Activated T-cell treated with anti-CD3 and anti-CD28 coated beads, Interleukin-2, amount 50 U/mL, for 1 hour (primary cell): ENCODE results near the gene FOCAD.
"Not testable (repeated sequence)": the region's sequence is repeated elsewhere in the genome, so short reads cannot be mapped to it uniquely, and the experiment has no call there.

Source experiments
- DNase-seq: peaks from one replicate; pipeline ENCODE4 v3.0.0-alpha.2; 2020

Gene FOCAD, protein sequence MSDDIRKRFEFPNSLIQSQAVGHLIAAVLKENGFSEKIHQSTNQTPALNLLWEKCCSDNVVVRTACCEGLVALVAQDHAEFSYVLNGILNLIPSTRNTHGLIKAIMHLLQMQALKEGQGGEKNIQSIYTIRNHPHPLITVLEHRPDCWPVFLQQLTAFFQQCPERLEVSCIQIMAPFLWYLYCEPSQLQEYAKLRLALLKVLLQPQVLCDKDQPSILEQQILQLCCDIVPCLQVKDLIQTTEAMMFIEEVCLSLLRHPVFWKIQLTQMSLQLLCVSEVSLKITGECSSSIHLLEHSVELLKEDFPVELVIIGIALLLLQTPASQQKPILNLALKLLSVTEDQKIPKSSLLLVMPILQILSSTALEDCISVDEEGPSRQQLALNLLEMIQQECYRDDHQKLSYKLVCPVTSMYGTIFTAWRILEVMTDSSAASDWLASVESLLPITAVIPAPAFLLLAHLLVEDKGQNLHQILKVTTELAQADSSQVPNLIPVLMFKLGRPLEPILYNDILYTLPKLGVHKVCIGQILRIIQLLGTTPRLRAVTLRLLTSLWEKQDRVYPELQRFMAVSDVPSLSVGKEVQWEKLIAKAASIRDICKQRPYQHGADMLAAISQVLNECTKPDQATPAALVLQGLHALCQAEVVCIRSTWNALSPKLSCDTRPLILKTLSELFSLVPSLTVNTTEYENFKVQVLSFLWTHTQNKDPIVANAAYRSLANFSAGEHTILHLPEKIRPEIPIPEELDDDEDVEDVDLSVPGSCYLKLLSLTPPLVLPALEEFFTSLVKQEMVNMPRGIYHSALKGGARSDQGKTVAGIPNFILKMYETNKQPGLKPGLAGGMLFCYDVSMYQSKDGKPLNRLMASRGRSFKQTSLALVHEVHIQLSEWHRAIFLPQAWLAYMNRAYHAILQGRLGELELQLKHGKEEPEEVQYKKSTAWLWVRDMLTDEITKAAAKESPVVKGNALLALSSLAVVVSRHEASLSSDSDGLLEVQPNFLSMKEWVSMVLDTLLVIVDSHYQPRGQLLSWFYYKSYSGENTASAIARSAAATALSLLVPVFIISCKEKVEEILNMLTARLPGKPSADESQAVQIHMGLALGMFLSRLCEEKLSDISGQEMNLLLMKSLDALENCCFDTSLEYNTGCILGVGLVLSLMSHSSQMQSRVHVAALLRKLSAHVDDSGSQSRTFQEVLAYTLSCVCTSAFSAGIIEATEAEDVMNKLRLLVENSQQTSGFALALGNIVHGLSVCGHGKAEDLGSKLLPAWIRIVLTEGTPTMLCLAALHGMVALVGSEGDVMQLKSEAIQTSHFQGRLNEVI (N-terminal part only)

DNA sequence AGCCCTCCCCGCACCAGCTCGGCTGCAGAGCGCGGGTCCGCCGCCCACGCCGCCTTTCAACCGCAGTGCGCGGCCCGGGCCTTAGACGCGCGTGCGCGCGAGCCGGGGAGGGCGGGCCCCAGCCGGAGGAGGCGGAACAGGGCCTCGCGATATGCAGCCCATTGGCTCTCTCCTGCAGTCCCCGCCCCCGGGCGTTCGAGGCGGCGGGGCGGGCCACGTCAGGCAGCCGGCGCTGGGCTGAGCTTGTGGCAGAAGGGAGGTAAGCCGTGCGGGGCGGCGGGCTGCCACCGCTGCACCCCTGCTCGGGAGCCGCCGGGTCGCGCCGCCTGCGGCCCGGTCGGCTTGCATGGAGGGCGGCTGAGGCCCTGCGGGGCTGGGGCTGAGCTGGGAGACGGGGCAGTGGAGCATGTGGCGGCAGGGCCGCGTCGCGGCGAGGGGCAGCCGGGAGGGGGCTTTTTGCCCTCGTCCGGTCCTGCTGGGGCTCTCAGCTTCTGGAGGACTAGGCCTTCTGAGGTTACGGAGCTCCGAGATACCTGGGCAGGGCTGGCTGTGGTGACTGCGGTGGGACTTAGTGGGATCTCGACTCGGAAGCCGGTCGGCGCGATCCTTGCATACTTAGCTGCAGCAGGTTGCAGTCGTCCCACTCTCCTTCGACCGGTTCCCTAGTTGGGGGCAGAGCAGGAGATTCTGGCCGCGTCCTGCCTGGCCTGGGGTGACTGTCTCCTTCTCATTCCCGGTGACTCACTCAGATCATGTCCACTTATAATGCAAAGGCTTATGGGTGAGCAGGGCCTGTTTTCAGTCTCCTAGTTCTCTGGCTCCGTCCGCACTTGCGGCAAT lies at the start of gene FOCAD:
Gene FOCAD, plus strand, starts transcription at position 225 of the 840 bp plus-strand sequence. CDS start 31,095 bp downstream, outside the sequence.
- peak; percentile 97 for DNase-seq

DNA sequence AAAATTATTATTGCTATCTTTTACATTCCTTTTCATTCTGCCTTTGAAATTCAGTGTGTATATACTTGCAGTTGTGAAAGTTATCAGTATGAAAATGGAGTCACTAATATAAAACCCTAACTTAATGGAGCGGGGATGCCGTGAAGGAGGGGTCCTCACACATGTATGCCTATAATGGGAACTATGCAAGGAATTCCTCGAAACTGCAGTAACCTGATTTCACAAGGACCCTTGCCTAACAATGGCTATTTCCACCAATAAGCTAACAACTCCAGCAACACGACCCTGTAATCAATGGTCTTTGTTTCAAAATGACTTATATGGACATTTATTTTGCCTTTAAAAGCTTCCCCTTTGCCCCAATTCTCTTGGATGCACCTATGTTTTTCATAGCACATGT lies 49.2 kb upstream of the FOCAD start:
- DNase-seq = no peak

DNA sequence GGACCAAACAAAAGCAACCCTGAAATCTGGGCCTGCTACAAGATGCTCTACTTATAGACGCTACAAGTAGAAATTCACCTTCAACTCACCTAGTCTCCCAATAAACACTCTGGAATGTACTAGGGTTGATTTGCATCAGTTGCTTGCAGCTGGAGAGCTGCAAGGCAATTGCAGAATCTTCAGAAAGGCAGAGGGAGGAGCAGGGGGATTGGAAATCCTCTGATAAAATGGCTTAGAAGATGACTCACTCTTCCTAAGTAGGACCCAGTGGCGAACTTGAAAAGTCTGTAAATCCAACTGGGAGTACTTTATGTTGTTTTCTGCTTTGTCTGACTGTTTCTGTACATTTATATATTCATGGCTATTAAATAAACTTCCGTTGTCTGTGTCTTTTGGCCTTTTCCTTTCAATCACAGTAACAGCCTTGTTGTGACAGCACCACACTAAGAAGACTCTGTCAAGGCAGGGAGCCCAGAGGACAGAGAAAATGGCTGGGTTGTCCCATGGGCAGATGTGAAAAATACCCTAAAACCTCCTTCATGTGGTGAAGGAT lies 47.1 kb upstream of the FOCAD start:
- DNase-seq = no peak

DNA sequence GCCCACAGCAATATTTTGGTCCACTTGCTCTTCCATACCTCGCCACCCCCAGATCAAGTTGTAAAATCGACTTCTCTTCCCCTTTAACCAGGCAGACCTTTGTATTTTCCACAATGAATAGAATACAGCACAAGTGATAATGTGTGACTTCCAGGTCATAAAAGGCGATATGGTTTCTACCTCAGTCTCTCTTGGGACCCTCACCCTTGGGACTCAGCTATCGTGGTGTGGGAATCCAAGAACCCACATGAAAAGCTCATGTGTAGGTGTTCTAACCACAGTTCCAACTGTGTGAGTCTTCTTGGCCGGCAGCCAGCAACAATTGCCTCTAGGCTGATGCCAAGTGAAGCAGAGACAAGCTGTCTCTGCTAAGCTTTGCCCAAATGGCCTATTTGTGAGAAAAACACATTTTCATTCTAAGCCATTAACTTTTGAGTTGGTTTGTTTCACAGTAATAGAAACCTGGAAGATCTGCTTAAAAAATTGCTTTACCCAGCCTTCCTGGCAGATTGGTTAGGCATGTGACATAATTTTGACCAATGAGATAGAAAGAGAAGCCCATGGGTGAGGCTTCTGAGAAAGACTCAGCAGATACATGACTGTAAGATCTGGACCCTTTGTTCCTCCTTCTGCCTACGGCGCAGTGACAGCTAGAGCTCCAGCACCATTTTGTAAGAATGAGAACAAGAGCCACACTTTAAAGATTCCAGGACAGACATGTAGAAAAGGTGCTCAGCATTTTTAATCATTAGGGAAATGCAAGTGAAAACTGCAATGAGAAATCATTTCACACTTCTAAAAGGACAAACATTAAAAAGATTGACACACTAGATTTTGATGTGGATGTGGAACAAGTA lies 43.5 kb upstream of the FOCAD start:
- DNase-seq = peak; percentile 79

DNA sequence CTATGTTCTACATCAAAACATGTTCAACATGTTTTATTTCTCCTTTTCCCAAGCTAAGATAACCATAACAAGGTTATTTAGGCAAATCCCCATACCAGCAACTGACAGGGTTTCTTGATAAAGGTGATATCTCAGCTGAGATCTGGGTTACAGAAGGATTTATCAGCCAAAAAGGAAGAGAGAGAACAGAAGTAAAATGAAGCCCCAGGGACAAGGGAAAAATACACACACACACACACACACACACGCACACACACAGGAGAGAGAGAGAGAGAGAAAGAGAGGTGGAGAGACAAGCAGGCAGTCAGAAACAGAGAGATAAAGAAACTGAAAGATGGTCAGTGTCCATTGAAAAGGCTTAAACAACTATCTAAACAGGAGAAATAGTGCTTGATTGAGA lies 42.0 kb upstream of the FOCAD start:
- no peak for DNase-seq

DNA sequence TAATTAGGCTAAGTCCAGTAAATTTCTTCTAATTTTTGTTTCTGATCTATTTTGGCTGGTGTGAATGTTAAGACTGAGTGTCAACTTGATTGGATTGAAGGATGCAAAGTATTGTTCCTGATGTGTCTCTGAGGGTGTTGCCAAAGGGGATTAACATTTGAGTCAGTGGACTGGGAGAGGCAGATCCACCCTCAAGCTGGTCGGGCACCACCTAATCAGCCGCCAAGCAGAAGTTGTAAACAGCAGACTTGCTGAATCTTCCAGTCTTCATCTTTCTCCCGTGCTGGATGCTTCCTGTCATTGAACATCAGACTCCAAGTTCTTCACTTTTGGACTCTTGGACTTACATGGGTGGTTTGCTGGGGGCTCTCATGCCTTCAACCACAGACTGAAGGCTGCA lies 40.4 kb upstream of the FOCAD start:
- no peak for DNase-seq

DNA sequence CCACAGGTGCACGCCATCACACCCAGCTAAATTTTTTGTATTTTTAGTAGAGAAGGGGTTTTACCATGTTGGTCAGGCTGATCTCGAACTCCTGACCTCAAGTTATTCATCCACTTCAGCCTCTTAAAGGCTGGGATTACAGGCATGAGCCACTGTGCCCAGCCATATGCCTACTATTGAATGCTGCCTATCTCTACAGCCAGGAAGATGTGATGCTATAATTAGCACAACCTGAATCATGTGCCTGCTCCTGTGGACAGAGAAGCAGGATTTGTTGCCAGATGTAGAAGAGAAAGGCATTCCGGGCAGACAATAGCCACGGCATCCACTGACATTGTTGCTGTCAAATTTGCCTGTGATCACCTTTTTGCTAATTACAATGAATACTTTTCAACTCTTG lies 37.4 kb upstream of the FOCAD start:
- DNase-seq = no peak

DNA sequence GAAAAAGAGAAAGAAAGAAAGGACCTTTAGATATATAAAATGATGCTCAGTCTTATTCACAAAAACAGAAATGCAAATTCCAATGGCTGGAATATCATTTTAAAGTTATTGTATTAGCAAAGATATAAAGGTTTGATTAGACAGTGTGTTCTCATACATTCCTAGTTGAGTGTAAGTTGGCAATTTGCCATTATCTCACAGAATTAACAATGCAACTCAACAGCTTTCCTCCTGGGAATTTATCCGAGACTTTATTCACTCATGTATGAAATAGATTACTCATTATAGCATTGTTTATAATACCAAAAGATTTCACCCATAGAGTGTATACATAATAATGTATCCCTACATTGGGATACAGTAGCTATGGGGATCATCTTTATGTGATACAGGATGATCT lies 34.7 kb upstream of the FOCAD start:
- DNase-seq = no peak

DNA sequence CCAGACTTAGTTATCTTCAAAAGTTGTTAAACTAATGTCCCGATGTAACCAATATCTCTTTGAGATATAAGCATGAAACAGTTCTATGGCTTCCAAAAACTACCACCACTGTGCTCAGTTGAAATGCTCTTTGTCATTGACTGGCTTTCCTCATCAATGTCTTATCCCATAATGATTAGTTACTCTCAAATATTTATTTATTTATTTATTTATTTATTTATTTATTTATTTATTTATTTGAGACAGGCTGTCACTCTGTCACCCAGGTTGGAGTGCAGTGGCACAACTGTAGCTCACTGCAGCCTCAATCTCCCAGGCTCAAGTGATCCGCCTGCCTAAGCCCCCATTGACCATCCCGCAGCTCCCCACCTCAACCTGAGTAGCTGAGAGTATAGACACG lies 33.7 kb upstream of the FOCAD start:
- DNase-seq = no peak

DNA sequence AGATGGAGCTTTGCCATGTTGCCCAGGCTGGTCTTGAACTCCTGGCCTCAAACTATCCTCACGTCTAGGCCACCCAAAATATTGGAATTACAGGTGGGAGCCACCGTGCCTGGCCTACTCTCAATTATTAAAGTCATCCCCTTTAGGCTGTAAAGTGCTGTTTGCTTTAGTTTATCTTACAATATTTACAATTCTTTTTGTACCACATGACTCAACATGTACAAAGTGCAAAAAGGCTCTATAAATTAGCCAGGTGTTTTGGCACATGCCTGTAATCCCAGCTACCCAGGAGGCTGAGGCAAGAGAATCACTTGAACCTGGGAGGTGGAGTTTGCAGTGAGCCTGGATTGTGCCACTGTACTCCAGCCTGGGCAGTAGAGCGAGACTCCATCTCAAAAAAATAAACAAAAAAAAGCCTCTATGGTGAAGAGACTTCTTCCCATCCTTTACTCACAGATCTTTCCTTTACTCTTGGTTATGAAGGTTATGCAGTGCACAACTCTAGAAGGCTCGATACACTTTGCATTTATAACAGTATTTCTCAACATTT lies 33.2 kb upstream of the FOCAD start:
- DNase-seq = no peak

DNA sequence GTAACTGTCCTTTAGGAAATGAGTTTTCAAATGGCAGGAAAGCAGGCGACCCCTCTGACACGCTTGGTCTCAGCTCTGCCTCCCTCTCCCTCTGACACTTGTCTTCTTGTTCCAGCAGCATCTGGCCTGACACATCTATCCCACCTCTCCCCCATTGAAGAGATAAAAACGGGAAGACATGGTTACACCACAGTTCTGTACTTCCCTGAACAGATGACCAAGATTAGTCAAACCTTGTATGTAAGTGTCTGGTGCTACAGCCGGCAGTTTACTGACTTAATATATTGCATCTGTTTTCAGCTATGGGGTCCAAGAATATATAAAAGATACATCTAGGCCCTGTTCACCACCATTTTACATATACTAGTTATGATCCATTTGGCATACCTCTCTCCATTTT lies 32.1 kb upstream of the FOCAD start:
- DNase-seq = no peak

DNA sequence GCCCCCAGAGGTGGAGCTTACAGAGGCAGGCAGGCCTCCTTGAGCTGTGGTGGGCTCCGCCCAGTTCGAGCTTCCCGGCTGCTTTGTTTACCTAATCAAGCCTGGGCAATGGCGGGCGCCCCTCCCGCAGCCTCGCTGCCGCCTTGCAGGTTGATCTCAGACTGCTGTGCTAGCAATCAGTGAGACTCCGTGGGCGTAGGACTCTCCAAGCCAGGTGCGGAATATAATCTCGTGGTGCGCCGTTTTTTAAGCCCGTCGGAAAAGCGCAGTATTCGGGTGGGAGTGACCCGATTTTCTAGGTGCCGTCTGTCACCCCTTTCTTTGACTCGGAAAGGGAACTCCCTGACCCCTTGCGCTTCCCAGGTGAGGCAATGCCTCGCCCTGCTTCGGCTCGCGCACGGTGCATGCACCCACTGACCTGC lies 25.8 kb upstream of the FOCAD start:
- DNase-seq = peak; percentile 54

DNA sequence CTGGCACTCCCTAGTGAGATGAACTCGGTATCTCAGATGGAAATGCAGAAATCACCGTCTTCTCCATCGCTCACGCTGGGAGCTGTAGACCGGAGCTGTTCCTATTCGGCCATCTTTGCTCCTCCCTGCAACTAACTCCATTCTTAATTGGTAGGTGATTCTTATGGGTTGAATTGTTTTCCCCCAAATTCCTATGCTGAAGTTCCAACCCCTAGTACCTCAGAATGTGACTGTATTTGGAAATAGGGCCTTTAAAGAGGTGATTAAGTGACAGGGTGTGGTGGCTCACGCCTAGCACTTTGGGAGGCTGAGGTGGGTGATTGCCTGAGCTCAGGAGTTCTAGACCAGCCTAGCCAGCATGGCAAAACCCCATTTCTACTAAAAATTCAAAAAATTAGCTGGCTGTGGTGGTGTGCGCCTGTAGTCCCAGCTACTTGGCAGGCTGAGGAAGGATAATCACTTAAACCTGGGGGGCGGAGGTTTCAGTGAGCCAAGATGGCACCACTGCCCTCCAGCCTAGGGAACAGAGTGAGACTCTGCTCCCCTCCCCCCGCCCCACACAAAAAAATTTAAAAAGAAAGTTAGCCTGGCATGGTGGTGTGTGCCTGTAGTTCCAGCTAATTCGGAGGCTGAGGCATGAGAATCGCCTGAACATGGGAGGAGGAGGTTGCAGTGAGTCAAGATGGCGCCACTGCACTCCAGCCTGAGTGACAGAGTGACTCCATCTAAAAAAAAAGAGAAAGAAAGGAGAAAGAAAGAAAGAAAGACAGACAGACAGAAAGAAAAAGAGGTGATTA lies 25.2 kb upstream of the FOCAD start:
- no peak for DNase-seq

DNA sequence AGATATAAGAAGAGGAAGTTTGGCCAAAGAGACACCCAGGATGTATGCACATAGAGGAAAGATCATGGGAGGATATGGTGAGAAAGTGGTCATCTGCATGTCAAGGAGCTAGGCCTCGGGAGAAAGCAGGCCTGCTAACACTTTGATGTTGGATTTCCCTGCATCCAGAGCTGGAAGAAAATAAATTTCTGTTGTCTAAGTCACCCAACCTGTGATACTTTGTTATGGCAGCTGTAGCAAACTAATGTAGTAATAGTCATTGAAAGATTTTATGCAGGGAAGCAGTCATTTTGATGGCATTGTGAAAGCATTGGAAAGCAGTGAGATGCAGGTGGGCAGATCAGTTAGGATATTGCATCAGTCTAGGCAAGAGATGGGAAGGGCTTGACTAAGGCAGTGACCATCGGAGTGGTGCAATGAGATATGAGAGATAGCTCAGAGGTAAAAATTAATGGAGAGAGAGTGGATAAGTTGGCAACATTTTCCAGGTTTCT lies 24.5 kb upstream of the FOCAD start:
- DNase-seq = no peak

DNA sequence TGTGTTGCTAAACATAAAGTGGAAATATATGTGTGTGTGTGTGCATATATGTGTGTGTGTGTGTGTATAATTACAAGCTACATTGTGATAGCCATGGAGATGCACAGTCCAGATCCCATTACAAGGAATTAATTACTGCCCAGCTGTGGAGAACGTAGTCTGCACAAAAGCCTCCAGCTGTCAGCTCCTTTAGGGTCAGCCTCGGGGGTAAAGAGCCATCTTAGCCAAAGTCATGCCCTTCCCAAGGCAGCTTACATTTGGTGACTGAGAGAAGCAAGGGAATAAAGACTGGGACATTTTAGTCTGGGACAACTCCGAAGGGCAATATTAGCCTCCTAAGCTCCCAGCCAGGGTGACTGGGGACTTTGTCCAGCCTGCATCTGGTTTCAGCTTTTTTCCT lies 21.9 kb upstream of the FOCAD start:
- no peak for DNase-seq

DNA sequence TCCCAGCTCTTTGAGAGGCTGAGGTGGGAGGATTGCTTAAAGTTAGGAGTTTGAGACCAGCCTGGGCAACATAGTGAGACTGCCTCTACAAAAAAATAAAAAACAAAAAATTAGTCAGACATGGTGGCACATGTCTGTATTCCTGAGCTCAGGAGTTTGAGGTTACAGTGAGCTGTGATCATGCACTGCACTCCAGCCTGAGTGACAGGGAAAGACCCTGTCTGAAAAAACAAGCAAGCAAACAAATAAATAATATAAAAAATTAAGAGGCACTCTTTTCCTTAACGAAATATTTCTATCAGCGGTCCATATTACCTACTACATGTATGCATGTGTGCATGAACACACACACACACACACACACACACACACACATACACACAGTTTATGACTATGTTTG lies 20.9 kb upstream of the FOCAD start:
- no peak for DNase-seq

DNA sequence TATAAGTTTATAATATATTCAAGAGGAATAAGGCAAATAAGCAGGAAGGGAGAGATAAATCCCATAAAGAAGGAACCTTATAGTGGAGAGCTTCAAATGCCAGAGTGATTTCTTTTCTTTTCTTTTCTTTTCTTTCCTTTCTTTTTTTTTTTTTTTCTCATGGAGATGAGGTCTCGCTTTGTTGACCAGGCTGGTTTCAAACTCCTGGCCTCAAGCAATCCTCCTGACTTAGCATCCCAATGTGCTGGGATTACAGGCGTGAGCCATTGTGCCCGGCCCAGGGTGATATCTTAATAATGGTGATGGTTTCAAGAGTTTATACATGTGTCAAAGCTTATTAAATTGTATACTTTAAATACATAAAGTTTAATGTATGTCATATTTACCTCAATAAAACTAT lies 19.6 kb upstream of the FOCAD start:
- no peak for DNase-seq

DNA sequence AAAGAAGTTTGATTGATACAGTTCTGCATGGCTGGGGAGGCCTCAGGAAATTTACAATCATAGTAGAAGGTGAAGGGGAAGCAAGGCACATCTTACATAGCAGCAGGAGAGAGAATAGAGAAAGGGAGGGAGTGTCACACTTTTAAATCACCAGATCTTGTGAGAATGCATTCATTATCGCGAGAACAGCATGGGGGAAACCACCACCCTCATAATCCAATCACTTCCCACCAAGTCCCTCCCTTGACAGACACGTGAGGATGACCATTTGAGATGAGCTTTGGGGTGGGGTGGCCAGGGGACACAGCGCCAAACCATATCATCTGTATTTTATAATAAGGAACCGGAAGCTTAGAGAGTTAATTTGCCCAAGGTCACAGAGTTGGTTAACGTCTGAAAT lies 13.7 kb upstream of the FOCAD start:
- no peak for DNase-seq

DNA sequence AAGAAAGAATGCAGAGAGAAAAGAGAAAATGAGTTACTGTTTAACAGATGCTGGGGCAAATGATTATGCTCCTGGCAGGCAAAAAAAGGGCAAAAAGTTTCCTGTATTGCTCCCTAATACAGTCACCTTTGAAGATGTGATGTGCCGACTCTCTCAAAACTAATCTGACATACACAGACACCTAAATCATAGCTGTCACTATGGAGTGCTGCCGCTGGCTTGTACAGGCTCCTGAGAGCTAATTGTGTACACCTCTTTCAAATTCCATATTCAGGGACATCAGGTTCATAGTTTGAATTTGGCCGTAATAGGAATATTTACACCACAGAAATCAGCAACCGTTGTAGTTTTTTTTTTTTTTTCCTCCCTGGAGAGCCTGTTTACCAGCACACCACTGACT lies 12.4 kb upstream of the FOCAD start:
- DNase-seq = no peak

DNA sequence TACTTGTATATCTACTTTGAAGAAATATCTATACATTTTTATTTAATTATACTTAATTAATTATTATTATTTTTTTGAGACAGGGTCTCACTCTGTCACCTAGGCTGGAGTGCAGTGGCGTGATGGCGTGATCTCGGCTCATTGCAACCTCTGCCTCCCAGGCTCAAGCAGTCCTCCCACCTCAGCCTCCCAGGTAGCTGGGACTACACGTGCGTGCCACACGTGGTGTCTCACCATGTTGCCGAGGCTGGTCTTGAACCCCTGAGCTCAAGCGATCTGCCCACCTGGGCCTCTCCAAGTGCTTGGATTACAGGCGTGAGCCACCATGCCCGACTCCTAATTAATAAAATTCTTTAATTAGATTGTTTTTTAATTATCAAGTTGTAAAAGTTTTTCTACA lies 10.5 kb upstream of the FOCAD start:
- not testable (repeated sequence) for DNase-seq
